Astrocyte of the cerebellum (primary cell): ENCODE data around the gene ASB1.

Experiments
- DNase-seq: peaks from one replicate; pipeline ENCODE4 v3.0.0-alpha.2; 2011; ENCODE audit warnings: low read depth
- H3K4me3 ChIP-seq: 2 replicates; pipeline ENCODE4 v1.5.1; 2011; ENCODE audit warnings: mild to moderate bottlenecking, low read depth, low read length, moderate library complexity
- CTCF ChIP-seq: IDR thresholded peaks from 2 replicates; pipeline ENCODE4 v1.5.1; 2012; ENCODE audit warnings: low read length, low read depth, moderate library complexity, mild to moderate bottlenecking; ENCODE audit errors: missing control alignments
- in situ Hi-C: cut with HindIII; loops from 2 replicates; pipeline ENCODE4 v1.10.0; 2017; ENCODE audit warnings: low sequenced_read_pairs

Gene ASB1

GRCh38 chr2:238418196-238418998, 8.3 kb upstream of the ASB1 start:
- in situ Hi-C loops: no loop called here
- H3K4me3 ChIP-seq: no peak overlapping the region
- TF ChIP-seq CTCF: no peak
- DNase-seq: no peak

GRCh38 chr2:238418999-238419546, 7.7 kb upstream of the ASB1 start:
- in situ Hi-C loops: no loop called here

GRCh38 chr2:238420442-238420841, 6.3 kb upstream of the ASB1 start:
- no peak overlapping the region for H3K4me3 ChIP-seq
- TF ChIP-seq CTCF: no peak
- in situ Hi-C loops: no loop called here
- no peak for DNase-seq

More at GRCh38 chr2:238418999-238419546, 7.7 kb upstream of the ASB1 start:
- no peak overlapping the region for H3K4me3 ChIP-seq
- DNase-seq: no peak
- TF ChIP-seq CTCF: no peak

- in situ Hi-C loops: no loop called here
- no peak for DNase-seq
- H3K4me3 ChIP-seq: no peak overlapping the region
- TF ChIP-seq CTCF: no peak
These were observed 5.6 kb upstream of the ASB1 start for GRCh38 chr2:238420878-238421694.

GRCh38 chr2:238421695-238422035, 5.1 kb upstream of the ASB1 start:
- TF ChIP-seq CTCF: no peak
- no peak overlapping the region for H3K4me3 ChIP-seq
- in situ Hi-C loops: no loop called here
- no peak for DNase-seq

- TF ChIP-seq CTCF: no peak
- DNase-seq: no peak
- in situ Hi-C loops: no loop called here
- no peak overlapping the region for H3K4me3 ChIP-seq
These were observed 4.4 kb upstream of the ASB1 start for GRCh38 chr2:238422285-238422684.
